Fibroblast of mammary gland (primary cell): ENCODE results near the gene C10orf67.

Experiments
- DNase-seq: peaks from one replicate; pipeline ENCODE4 v3.0.0-alpha.2; 2010; ENCODE audit warnings: low read depth
- H3K4me3 ChIP-seq: 2 replicates; pipeline ENCODE4 v1.5.1; 2011; ENCODE audit warnings: low read depth, mild to moderate bottlenecking, low read length, moderate library complexity; ENCODE audit not compliant: control insufficient read depth
- CTCF ChIP-seq: conservative IDR thresholded peaks from 2 replicates; pipeline ENCODE4 v1.5.1; 2011; ENCODE audit warnings: low read depth, low read length, inconsistent platforms; ENCODE audit not compliant: control insufficient read depth, insufficient read depth

Gene C10orf67

GRCh38 chr10:23291551-23292334, 52.9 kb downstream of the C10orf67 start:
- no peak overlapping the region for H3K4me3 ChIP-seq
- no peak for TF ChIP-seq CTCF
- DNase-seq, result no peak

DNA sequence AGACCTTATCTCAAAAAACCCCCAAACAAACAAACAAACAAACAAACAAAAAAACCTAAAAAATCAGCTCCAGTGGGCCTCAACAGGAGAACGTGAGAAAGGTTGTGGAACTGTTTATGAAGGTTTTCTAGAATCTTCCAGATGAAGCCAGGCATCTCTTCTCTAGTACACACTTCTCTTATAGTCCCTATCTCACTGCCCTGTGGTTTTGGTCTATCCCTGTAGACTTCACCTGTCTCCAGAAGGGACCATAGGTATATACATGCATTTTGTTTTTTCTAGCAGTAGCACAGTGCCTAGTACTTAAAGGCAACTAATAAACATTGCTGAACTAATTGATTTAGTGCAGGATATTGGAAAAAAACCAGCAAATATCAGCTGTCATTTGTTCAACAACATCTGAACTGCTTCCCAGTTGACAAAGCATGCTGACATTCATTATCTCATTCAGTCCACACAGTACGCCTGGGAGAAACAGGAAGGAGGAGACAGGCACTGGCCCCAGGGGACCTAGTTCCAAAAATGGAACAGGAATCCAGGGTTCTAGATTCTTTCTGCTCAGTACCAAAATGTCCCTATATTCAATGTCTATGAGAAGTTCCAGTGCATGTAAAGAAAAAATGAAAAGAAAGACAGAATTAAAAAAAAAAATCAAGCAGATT, 59.8 kb downstream of the C10orf67 start:
- H3K4me3 ChIP-seq, result no peak overlapping the region
- no peak for TF ChIP-seq CTCF
- no peak for DNase-seq

DNA sequence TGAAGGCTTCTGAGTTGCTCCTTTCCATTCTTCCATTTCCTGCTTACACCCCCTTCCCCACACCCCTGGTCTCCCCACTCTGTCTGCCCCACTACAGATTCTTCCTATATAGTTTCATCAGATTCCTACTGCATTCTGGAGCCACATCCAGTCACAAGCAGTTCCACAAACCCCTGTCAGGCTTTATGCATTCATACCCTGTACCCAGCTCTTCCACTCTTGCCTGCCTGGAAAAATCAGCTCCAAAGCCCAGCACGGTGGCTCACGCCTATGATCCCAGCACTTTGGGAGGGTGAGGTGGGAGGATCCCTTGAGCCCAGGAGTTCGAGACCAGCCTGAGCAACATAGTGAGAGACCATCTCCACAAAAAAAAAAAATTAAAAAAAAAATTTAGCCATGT, 60.4 kb downstream of the C10orf67 start:
- H3K4me3 ChIP-seq, result no peak overlapping the region
- no peak for DNase-seq
- no peak for TF ChIP-seq CTCF

GRCh38 chr10:23283680-23284079, 60.9 kb downstream of the C10orf67 start:
- H3K4me3 ChIP-seq, result no peak overlapping the region
- no peak for TF ChIP-seq CTCF
- DNase-seq, result no peak

- DNase-seq, result no peak
- no peak overlapping the region for H3K4me3 ChIP-seq
- TF ChIP-seq CTCF, result no peak
Observed at GRCh38 chr10:23281044-23281433, 63.6 kb downstream of the C10orf67 start.

DNA sequence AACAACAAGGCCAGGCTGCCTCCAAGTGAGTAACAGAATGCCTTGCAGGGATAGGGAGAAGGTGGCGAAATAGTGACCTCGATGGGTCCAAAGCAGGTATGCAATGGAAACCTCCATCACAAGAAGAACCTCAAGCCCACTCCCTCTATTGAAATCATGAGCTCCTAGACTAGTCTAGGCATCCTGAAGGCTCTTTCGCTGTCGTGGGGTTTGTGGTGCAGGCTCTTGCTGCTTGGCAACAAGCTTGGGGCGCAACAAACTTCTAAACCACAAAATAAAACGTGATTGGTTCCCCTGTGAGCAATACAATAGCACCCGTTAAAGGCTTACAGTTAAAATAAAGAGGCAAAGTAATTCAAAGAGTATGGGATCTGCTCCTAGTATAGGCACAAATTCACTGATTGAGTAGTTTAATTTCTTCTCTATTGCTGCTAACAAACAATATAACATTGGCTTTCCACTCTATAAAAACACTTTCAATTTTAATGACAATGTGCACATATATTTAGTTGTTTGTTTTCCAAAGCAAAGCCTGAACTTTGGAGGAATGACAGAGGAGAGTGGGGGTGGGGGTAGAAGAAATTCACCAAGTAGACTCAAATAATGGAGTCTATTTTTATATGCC, 64.1 kb downstream of the C10orf67 start:
- no peak for TF ChIP-seq CTCF
- no peak for DNase-seq
- H3K4me3 ChIP-seq, result no peak overlapping the region
